KBM-7 (cell line): ENCODE data around the gene CPNE2.

Experiments
- DNase-seq: peaks from one replicate; pipeline ENCODE4 v3.0.0-alpha.2; 2015
- in situ Hi-C: fragments of 300-500 bp; cut with MboI; formaldehyde crosslinking; loops from 2 replicates; pipeline ENCODE4 v1.14.3; 2020; ENCODE audit warnings: low sequenced_read_pairs, low pct_unique_long_range_greater_than_20kb, mixed read lengths

CPNE2 gene

DNA sequence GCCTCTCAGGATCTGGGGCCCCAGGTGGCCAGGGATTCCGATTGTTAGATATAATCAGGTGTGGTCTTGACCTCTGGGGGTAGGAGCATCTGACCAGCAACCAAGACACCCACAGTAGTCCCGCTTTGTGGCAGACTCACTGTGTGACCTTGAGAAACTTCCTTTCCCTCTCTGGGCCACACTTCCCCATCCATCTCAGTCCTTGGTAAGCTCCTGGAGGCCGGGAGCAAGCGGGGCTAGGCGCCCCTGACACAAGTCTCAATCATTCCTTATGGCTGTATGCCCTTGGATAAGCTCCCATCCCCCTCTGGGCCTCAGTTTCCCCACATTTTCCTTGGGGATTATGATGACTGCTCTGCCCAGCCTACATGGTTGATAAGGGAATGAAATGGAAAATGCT lies 21.3 kb downstream of the CPNE2 start:
- no peak for DNase-seq
- in situ Hi-C loops = no loop called here

DNA sequence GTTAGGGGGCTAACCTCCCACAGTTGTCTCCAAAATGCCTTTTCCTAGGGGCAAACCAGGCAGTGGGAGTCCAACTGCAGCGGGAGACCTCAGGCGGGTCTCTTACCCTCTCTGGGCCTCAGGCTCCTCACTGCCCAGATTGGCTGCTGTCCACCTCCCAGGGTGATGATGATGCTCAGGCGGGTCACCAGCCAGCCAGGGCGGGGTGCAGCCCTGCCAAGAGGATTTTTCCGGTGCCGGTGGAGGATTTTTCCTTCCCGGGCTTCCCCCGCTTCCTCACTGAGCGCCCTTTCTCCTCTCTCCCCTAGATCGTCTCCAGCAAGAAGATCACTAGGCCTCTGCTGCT lies 22.8 kb downstream of the CPNE2 start:
- DNase-seq = no peak
- in situ Hi-C loops = no loop called here

DNA sequence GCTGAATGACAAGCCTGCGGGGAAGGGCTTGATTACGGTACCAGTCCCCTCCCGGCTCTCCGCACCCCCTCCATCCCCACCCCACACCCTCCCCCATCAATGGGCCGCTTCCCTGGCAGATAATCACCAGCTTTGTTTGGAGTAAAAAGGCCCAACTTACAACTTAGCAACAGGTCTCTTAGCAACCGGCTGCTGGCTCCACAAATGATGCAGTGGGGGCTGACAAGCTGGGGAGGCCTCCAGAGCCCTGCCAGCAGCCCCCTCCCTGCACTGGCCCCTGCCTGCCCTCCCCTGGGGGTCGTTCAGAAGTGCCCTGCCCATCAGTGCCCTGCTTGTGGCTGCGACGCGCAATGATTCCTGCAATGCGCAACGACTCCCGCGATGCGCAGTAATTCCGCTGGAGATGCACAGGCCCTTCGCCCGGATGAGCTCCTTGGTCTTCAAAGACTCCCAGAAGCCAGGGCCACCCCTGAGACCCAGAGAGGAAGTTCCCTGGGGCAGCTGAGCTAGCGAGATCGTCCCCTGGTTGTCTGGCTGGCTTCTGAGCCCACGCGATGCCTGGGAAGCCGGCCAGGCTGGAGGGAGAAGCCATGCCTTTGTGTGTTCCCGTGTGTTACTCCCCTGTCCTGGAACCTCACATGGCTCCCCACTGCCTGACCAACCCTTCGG lies 23.3 kb downstream of the CPNE2 start:
- DNase-seq = no peak
- in situ Hi-C loops = no loop called here

GRCh38 chr16:57118461-57119084 lies 26.2 kb downstream of the CPNE2 start:
- in situ Hi-C loops = no loop called here
- no peak for DNase-seq

GRCh38 chr16:57123216-57123973 lies 31.0 kb downstream of the CPNE2 start:
- no peak for DNase-seq
- in situ Hi-C loops = no loop called here

DNA sequence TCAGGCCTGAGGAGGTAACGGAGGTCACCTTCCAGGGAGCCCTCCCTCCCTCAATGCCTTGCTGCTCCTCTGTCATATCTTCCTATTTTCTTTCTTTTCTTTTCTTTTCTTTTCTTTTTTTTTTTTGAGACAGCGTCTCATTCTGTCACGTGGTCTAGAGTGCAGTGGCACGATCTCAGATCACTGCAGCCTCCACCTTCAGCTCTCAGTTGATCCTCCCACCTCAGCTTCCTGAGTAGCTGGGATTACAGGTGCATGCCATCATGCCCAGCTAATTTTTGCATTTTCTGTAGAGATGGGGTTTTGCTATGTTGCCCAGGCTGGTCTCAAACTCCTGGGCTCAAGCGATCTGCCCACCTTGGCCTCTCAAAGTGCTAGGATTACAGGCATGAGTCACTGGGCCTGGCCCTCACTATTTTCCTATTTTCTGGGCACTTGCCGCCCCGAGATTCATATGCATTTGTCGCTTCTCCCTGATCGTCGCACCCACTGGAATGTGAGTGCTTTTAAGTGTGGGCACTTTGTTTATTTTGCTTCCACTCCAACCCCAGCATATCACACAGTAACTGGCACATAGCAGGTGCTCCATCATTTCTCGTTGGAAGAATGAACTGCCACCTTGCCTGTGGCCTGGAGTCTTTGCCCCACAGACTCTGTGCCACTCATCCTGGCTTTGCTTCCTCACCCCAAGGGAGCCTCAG lies 31.7 kb downstream of the CPNE2 start:
- DNase-seq = no peak
- in situ Hi-C loops = no loop called here

DNA sequence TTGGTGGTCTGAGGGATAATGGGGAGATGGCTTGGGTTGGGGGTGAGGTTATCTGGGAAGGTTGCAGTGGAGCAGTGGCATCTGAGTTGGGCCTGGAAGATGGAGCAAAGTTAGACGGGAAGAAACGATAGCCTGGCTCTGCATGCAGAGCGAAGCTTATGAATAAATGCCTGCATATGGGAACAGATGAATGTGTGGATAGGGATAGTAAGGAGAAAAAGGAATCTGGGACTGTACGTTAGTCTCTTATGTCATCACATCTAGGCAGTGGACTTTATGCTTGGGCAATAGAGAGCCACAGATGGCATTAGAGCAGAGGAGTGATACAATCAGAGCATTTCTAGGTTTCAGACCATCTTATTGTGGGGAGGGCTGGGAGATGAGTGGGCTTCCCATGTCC lies 33.0 kb downstream of the CPNE2 start:
- in situ Hi-C loops = no loop called here

DNA sequence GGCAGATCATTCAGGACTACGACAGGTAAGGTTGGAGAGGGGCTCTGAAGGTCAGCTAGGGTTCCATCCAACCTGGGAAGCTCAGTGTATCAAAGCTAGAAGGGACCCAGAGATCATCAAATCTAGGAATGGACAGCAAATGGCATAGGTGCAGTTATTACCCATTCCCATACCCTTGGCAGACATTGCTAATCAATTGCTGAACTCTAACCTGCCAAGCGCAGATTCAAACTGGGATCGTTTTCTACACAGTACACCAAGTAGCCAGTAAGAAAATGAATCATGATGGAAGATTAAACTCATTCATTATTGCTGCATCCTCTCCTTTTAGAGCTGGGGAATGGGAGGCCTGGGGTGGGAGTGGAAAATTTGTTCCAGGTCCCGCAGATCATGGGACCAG lies 33.6 kb downstream of the CPNE2 start:
- in situ Hi-C loops = no loop called here
- no peak for DNase-seq

More for the DNA sequence above, 33.0 kb downstream of the CPNE2 start:
- DNase-seq = no peak

- no peak for DNase-seq
- in situ Hi-C loops = no loop called here
Observed at GRCh38 chr16:57126411-57126810, 34.0 kb downstream of the CPNE2 start.

DNA sequence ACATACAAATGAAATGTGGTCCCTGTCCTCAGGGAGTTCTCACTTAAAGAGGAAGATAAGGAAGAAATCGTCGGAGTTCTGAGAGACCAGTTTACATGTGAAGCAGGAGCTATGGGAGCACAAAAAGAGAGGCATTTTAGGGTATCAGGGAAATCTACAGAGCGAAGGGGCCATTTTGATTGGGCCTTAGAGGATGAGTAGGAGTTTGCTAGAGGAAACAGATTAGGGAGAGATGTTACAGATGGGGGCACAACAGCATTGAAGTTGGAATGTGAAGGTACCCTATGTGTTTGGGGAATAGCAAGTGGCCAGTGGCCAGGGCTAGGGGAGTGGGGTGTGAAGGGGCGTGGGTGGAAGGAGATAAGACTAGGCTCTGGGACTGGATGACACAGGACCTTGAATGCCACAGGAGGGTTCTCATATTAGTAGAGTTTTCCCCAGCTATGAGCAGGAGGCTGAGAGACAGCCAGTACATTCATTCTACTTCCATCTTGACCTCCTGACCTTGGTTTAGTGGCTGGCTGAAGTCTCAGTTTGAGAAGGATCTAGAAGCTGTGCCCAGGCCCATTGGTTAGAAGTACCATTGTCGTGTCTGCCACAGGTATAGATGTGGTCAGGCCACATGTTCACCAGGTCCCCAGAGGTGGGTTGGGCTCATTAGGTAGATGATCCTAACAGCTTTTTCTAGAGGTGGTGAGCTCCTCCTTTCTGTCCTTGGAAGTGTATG lies 34.8 kb downstream of the CPNE2 start:
- in situ Hi-C loops = no loop called here
- DNase-seq = no peak

DNA sequence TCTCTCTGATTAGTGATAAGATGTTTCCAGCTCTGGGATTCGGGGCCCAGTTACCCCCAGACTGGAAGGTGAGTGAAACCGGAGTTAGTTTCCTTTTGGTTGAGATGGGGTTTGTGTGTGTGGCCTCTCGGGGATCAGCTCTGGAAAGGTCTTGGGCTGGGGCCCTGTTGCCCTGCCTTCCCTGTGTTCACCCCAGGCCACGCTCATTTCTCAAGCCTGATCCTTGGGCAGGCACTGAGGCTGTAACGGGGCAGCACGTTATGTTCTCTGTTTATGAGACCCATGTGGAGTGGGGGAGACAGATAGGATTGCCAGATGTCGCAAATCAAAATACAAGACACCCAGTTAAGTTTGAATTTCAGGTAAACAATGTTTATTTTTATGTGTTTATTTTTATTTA lies 35.5 kb downstream of the CPNE2 start:
- in situ Hi-C loops = no loop called here
- DNase-seq = no peak

GRCh38 chr16:57128771-57129389 lies 36.5 kb downstream of the CPNE2 start:
- no peak for DNase-seq
- in situ Hi-C loops = no loop called here

DNA sequence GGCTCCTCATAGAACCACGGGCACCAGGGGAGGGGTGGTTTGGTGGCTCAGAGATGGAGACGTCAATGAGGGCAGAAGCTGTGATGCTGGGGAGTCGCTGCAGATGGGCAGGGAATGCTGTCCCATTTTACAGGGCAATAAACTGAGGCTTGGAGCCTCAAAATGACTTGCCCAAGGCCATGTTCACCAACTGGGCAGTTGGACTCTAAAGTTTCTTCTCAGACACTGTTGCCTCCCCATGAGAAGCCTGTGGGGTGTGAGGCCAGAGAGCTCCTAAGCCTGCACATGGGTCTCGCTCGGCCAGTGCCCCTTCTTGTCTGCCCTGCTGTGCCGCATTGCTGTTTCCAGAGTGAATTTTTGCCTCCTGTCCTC lies 38.6 kb downstream of the CPNE2 start:
- in situ Hi-C loops = no loop called here
- DNase-seq = no peak

GRCh38 chr16:57131351-57131970 lies 39.1 kb downstream of the CPNE2 start:
- in situ Hi-C loops = no loop called here
- DNase-seq = no peak

- DNase-seq = no peak
- in situ Hi-C loops = no loop called here
Observed at GRCh38 chr16:57132470-57132869, 40.1 kb downstream of the CPNE2 start.

DNA sequence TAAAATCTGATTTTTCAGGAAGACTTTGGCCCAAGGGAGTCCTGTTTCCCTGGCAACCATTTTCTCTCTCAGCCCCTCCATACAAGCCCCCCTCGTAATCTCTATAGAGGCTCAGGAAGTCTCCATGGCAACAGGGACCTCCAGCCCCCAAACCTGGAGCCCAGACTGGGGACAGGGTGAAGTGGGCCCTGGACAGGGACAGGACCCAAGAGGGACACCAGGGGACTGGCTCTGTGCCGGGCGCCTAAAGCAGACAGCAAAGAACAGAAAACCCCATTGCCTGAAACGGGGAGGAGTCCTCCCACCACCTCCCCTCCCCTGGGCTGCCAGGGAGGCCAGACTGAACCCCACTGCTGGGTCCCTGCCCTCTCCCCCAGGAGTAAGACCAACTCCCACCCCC lies 40.6 kb downstream of the CPNE2 start:
- DNase-seq = no peak
- in situ Hi-C loops = no loop called here

GRCh38 chr16:57133886-57134285 lies 41.5 kb downstream of the CPNE2 start:
- in situ Hi-C loops = no loop called here
- DNase-seq = no peak

DNA sequence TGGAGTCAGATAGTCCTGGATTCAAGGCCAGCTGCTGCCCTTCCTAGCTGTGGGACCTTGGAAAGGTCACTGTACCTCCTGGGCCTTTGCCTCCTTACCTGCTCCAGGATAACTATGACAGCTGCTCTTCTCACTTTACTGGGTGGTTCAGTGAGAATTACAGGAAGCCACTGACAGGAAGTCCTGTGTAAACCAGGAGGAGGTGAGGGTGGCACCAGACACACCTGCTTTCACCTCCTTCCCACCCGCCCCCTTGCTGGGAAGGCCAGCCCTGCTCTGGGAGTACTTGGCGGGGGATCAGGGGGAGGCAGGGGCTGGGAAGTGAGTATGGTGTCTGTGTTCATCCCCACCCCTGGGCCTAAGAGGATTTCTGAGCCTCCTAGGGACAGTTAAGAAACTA lies 42.6 kb downstream of the CPNE2 start:
- no peak for DNase-seq
- in situ Hi-C loops = no loop called here

- in situ Hi-C loops = no loop called here
- no peak for DNase-seq
Observed at GRCh38 chr16:57137043-57137442, 44.7 kb downstream of the CPNE2 start.
